Measurements from ENCODE around the gene EDEM3. TPM values are rescaled to one million over a fixed set of nuclear protein-coding genes. Genes with fewer than 3 reads are reported as not detected.

EDEM3 gene
- total and polyA plus RNA-seq, 2 of the 8 experiments (the other 6 are each of a cell fraction or from before 2014, with no cell fraction given): 1.6 to 14.0 TPM

Other genes with a start within 250 kb of the EDEM3 start
- gene NIBAN1, start 219.7 kb upstream of the EDEM3 start, total RNA-seq (2021; fragmentation: NEBNext Ultra II Directional; extraction: Animal tissue kit (Norgen Biotek cat#: 25700)): 13.7 and 15.2 TPM in 2 replicates
- 4.2 and 5.7 TPM in 2 replicates for gene NIBAN1, start 219.7 kb upstream of the EDEM3 start, polyA plus RNA-seq (2011; rRNA removed)

Measured in H1 (cell line).